Activated T-helper 17 cell treated with anti-CD3 and anti-CD28 coated beads, Interleukin-2, amount 50 U/mL, for 72 hours (primary cell): Measurements from ENCODE around the gene ERC2. TPM values are rescaled to one million over a fixed set of nuclear protein-coding genes. Genes with fewer than 3 reads are reported as not detected.

Experiments
- ATAC-seq: fragments of 150-1000 bp; cut with Tn5 transposase; replicated peaks from 2 replicates; pipeline ENCODE4 v1.10.0; 2021; ENCODE audit warnings: mild to moderate bottlenecking, moderate library complexity
- H3K27ac Mint-ChIP-seq: one replicate; pipeline ENCODE4 v1.8.0; 2022; ENCODE audit warnings: mixed read lengths
- H3K27me3 Mint-ChIP-seq: one replicate; pipeline ENCODE4 v1.8.0; 2022; ENCODE audit warnings: mixed read lengths
- H3K36me3 Mint-ChIP-seq: one replicate; pipeline ENCODE4 v1.8.0; 2022; ENCODE audit warnings: low read depth, mild to moderate bottlenecking, mixed read lengths
- H3K4me1 Mint-ChIP-seq: one replicate; pipeline ENCODE4 v1.8.0; 2022; ENCODE audit warnings: mixed read lengths
- H3K4me3 Mint-ChIP-seq: one replicate; pipeline ENCODE4 v1.8.0; 2022; ENCODE audit warnings: mild to moderate bottlenecking, mixed read lengths
- H3K9me3 Mint-ChIP-seq: one replicate; pipeline ENCODE4 v1.8.0; 2022; ENCODE audit warnings: mixed read lengths
- total RNA-seq, 2 donors: library from RNA; stranded (reverse); gene quantifications; one replicate each; pipeline ENCODE4 v1.2.3, GENCODE V29; 2022

Gene ERC2
- total RNA-seq, 2 donors from 2014 or later = not detected

DNA sequence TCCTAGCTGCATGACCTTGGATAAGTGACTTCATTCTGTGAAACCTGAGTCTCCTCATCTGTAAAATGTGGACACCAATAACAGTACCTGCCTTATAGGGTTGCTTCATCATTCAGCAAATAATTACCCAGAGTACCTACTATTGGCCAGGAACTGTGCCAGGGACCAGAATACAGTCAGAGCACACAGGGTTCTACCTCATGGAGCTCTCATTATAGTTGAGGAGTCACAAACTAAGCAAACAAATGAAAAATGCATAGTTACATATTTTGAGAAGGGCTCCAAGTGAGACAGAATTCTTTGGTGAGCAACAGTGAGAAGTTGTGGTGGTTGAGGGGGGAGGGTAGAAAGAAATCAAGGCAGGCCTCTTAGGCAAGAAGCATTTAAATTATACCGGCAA, 672.5 kb downstream of the ERC2 start:
- Mint-ChIP-seq H3K27me3 (peaks cover 3% of the 10 kb centered on the region), H3K27ac (no peak overlapping the region), H3K36me3 (no peaks in the 10 kb centered on the region)

DNA sequence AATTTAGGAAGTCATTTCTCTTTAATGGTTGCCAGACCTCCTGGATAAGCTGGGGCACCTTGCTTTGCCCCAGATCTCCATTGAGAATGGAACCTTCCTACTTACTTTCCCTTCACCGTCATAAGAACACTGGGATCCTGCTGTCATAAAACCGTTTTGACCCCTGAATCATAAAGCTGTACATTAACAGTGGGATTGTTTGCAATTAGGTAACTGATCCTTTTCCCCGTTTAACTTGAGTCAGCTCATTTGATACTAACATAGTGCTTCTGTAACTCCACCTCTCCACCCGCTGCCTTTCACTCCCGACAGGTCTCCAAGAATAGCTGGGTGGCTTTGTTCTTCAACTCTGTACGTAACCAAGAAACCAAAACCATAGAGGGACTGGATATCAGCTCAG, 673.0 kb downstream of the ERC2 start:
- Mint-ChIP-seq H3K27ac (no peak overlapping the region), H3K27me3 (peaks cover 3% of the 10 kb centered on the region), H3K36me3 (no peaks in the 10 kb centered on the region), H3K4me1 (no peaks in the 10 kb centered on the region), H3K4me3 (no peak overlapping the region), H3K9me3 (peaks cover 4% of the 10 kb centered on the region)
- ATAC-seq = no peak

More for the DNA sequence above, 672.5 kb downstream of the ERC2 start:
- Mint-ChIP-seq H3K4me3 (no peak overlapping the region), H3K9me3 (peaks cover 6% of the 10 kb centered on the region), H3K4me1 (no peaks in the 10 kb centered on the region)
- no peak for ATAC-seq

DNA sequence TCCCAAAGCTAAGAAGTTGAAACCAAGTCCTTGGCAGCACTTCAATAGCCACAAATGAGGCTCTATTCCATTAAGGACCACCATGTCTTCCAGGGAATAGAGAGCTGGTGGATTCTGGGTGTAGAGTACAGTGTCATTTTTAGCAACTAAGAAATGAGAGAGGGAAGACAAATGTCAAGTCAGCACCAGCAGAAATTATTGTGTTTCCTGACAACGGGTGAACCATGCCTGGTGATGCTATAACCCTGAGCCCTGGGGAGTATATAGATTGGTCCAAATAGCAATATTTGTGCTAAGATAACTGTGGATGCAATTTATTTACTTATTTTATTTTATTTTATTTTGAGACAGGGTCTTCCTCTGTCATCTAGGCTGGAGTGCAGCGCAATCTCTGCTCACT, 675.5 kb downstream of the ERC2 start:
- Mint-ChIP-seq H3K4me3 (no peak overlapping the region), H3K9me3 (peaks cover 4% of the 10 kb centered on the region), H3K36me3 (no peaks in the 10 kb centered on the region), H3K4me1 (no peaks in the 10 kb centered on the region), H3K27me3 (peaks cover 3% of the 10 kb centered on the region), H3K27ac (no peak overlapping the region)
- ATAC-seq = no peak

DNA sequence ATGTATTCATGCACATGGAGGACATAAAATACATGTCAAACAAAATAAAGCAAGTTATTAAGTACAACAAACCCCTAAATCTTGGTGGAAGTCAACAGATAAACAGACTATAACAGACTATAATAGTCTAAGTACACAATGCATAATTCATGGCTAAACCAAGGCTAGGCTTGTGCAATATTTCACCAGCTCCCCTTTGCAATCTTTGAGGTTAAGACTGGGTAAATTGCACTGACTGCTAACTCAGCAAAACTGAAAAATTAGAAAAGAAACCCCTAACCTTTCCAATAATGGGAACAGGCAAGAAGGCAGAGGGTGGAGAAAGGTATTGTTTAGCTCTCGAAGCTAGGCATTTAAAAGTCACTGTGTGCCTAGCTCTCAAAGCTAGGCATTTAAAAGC, 676.3 kb downstream of the ERC2 start:
- no peaks in the 10 kb centered on the region for H3K4me1 Mint-ChIP-seq
- H3K36me3 Mint-ChIP-seq = no peaks in the 10 kb centered on the region
- peaks cover 3% of the 10 kb centered on the region for H3K27me3 Mint-ChIP-seq
- no peak overlapping the region for H3K4me3 Mint-ChIP-seq
- H3K9me3 Mint-ChIP-seq = peaks cover 4% of the 10 kb centered on the region
- H3K27ac Mint-ChIP-seq = no peak overlapping the region
- ATAC-seq = no peak

DNA sequence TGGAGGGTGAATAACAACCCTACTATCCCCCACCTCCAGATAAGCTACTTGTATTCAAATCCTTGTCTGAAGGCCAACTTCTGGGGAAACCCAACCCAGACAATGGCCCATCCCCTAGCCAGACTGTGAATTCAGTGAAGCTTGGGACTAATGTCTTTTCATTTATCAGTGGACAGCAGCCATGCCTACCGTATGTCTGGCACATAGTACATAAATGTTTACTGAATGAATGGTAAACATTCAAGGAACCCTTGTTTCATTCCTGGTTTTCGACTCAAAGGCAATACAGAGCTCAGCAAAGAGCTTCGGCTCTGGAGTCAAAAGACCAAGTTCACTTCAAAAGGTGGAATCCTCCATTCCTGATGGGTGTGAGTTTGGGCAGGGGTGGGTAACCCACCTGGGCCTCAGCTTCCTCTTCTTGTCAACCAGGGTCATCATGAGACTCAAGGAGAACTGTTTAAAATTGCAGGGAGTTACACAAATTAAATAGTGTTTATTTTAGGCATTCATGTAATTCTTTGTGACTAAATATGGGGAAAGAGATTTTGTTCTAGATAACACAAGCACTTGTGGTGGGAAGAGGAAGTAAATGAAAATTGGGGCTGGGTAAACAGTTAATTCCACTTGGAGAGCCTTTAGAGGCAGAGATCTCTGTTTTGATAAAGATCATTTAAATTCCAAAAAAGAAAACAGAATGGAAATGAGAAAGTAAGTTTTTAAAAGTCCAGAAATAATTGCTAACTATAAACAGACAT, 677.5 kb downstream of the ERC2 start:
- no peak for ATAC-seq
- H3K4me3 Mint-ChIP-seq = no peak overlapping the region

DNA sequence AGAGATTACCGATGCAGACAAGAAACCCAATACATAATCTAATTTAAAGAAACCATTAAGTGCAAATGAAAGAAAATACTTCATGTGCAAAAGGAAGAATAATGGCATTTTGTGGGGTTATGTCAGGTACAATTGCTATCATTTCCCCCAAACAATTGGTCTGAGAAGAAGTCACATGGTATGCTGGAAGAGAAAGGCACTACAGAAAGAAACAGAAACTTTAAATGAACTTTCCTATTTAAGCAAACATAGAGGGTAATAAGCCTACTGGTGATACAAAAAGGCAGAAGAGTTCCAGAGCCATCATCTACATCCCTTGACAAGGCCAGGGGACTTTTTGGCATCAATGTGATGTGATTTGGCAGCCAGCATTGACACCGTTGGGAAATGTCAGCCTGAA, 678.8 kb downstream of the ERC2 start:
- no peak overlapping the region for H3K4me3 Mint-ChIP-seq
- peaks cover 4% of the 10 kb centered on the region for H3K9me3 Mint-ChIP-seq
- no peak overlapping the region for H3K27ac Mint-ChIP-seq
- no peaks in the 10 kb centered on the region for H3K4me1 Mint-ChIP-seq
- H3K36me3 Mint-ChIP-seq = no peaks in the 10 kb centered on the region
- ATAC-seq = no peak
- no peaks in the 10 kb centered on the region for H3K27me3 Mint-ChIP-seq

More for the DNA sequence above, 677.5 kb downstream of the ERC2 start:
- peaks cover under 1% of the 10 kb centered on the region for H3K27me3 Mint-ChIP-seq
- no peaks in the 10 kb centered on the region for H3K4me1 Mint-ChIP-seq
- H3K36me3 Mint-ChIP-seq = no peaks in the 10 kb centered on the region
- no peak overlapping the region for H3K27ac Mint-ChIP-seq
- H3K9me3 Mint-ChIP-seq = peaks cover 4% of the 10 kb centered on the region

DNA sequence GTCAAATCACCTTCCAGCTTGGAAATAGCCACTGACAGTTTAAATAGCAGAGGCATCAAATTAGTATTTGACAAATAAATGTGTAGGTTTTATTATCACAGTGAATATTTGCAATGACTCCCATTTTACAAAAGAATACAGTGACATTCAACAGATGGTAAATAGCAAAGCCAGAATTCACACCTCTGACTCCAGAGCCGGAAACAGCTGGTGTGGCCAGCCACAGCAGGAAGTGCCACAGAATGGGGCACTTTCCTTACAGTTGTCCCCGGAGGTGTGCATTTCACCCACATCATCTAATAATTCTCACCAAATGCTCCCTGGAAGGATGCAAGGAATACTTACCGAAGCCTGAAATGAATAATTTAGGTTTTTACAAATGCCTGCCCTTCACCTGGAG, 685.5 kb downstream of the ERC2 start:
- ATAC-seq = no peak
- H3K9me3 Mint-ChIP-seq = no peaks in the 10 kb centered on the region
- H3K27ac Mint-ChIP-seq = no peak overlapping the region
- H3K4me1 Mint-ChIP-seq = no peaks in the 10 kb centered on the region
- no peaks in the 10 kb centered on the region for H3K36me3 Mint-ChIP-seq
- no peak overlapping the region for H3K4me3 Mint-ChIP-seq
- peaks cover 3% of the 10 kb centered on the region for H3K27me3 Mint-ChIP-seq

DNA sequence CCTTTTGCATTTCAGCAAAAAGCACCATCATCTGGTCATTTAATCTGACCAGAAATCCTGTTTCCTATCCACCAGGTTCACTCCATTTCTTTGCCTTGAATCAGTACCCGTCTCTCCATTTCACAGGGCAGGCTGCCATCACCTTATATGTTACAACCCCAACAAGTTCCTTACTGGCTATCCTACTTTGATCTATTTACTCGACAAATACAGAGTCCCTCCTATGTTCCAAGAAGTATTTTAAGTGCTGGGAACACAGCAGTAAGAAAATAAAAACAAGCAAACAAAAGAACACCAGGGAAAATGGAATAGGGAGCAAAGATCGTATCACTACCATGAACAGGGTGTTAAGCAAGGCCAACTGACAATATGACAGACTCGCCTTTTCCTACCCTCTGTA, 685.9 kb downstream of the ERC2 start:
- Mint-ChIP-seq H3K36me3 (no peaks in the 10 kb centered on the region), H3K27me3 (peaks cover 3% of the 10 kb centered on the region), H3K27ac (no peak overlapping the region), H3K4me1 (no peaks in the 10 kb centered on the region), H3K4me3 (no peak overlapping the region), H3K9me3 (no peaks in the 10 kb centered on the region)
- no peak for ATAC-seq

DNA sequence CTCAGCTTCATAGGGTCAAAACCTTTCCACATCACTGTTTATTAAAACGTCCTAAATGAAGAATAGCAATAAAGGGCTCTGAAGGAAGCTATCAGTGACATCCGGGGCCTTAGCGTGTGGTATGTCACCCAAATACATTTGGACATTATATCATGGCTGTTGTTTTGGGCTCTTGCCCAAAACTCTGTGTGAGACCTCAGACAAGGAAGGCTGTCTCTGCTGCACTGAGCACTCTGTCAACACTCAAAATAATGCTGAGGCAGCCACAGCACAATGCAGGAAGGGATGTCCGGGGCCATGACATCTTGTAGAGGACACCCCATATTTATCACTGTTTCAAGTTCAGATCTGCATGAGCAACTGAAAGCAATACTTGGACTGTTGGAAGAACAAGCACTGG, 687.4 kb downstream of the ERC2 start:
- Mint-ChIP-seq H3K27ac (no peak overlapping the region), H3K4me1 (no peaks in the 10 kb centered on the region), H3K36me3 (no peaks in the 10 kb centered on the region), H3K4me3 (no peak overlapping the region), H3K27me3 (peaks cover 9% of the 10 kb centered on the region), H3K9me3 (peaks cover 3% of the 10 kb centered on the region)
- ATAC-seq = no peak

DNA sequence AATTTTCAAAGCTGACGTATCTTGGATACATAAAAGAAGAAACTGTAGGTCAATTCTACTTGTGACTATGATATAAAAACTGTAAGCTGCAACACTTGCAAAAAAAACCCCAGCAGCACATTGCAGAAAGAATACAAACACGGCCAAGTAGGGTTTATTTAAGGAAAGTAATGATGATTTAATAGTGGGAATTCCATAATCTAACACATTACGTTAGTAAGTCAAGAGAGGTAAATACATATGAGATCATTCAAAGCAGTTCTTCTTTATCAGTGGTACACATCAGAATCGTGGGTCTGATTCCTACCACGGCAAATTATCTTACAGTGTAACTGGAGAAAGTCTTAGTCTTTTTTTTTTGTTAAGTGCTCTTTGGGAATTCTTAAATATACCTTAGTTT, 688.7 kb downstream of the ERC2 start:
- no peak for ATAC-seq
- no peak overlapping the region for H3K4me3 Mint-ChIP-seq
- no peaks in the 10 kb centered on the region for H3K4me1 Mint-ChIP-seq

DNA sequence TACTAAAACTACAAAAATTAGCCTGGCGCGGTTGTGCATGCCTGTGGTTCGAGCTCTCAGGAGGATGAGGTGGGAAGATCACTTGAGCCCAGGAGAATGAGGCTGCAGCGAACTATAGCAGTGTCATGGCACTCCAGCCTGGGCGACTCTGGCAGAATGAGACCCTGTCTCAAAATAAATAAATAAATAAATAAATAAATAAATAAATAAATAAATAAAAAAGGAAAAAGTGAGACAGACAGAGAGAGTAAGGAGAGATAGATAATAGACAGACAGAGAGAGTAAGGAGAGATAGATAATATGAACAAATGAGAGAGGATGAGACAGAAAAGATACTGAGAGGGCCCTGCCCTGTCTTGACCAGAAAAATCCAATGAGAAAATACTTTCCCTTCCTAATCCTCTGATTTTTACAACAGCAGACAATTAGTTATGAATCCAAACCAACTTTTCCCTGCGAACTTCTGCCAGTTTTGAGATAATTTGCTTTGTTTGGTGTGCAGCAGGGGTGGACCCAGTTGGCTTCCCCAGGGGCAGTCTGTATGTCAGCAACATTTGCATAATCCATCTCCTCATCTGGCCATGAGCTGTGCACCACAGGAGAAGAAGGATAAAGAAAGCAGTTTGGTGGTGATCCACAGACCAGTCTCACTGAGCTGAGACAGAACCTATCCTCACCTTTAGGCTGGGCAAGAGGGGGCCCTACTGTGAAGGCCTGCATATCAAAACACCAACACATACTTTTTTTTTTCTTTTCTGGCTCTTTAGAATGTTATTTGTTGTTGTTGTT, 692.7 kb downstream of the ERC2 start:
- peaks cover 9% of the 10 kb centered on the region for H3K27me3 Mint-ChIP-seq
- peaks cover 4% of the 10 kb centered on the region for H3K9me3 Mint-ChIP-seq
- H3K4me1 Mint-ChIP-seq = no peaks in the 10 kb centered on the region
- no peaks in the 10 kb centered on the region for H3K36me3 Mint-ChIP-seq
- no peak for ATAC-seq
- no peak overlapping the region for H3K27ac Mint-ChIP-seq
- no peak overlapping the region for H3K4me3 Mint-ChIP-seq

More for the DNA sequence above, 688.7 kb downstream of the ERC2 start:
- H3K36me3 Mint-ChIP-seq = no peaks in the 10 kb centered on the region
- peaks cover 9% of the 10 kb centered on the region for H3K27me3 Mint-ChIP-seq
- H3K9me3 Mint-ChIP-seq = peaks cover 4% of the 10 kb centered on the region
- H3K27ac Mint-ChIP-seq = no peak overlapping the region

DNA sequence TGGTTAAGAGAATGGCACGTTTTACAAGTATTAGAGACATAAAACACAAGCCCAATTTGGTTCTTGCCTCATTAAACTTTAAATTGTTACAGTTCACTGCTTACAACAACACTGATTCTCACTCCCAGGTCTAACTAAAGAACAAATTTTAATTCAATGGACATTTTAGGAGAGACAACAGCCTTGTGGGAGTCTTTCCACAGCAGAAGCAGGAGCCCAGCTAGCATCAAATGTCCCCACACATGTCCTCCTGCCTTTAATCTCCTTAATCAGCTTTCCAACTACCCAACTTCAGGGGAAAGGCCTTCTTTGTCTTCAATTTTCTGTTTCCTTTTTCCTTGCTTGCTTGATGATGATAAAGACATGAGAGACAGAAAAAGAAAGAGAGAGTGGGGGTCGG, 693.4 kb downstream of the ERC2 start:
- H3K4me3 Mint-ChIP-seq = no peak overlapping the region
- no peak overlapping the region for H3K27ac Mint-ChIP-seq
- H3K27me3 Mint-ChIP-seq = peaks cover 9% of the 10 kb centered on the region
- no peak for ATAC-seq
- H3K4me1 Mint-ChIP-seq = no peaks in the 10 kb centered on the region
- peaks cover 4% of the 10 kb centered on the region for H3K9me3 Mint-ChIP-seq
- H3K36me3 Mint-ChIP-seq = no peaks in the 10 kb centered on the region

DNA sequence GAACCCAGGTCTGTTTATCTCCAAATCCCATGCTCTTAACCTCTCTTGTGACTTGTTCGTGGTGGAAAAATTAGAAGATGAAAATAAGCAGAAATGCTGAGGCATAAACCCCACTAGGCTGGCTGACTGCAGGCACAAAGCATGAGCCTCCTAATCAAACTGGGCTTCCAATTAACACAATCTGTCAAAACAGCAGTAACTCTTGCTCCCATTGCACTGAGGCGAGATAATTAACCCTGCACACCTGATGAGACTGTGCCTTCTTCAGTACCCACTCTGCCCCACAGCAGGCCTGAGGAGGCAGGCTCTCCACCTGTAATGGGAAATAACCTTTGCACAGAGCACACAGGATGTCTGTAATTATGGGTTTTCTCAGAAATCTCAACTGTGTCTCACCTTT, 696.8 kb downstream of the ERC2 start:
- no peaks in the 10 kb centered on the region for H3K36me3 Mint-ChIP-seq
- no peak for ATAC-seq
- H3K4me1 Mint-ChIP-seq = no peaks in the 10 kb centered on the region
- H3K27me3 Mint-ChIP-seq = peaks cover 6% of the 10 kb centered on the region
- H3K27ac Mint-ChIP-seq = no peak overlapping the region
- peaks cover 4% of the 10 kb centered on the region for H3K9me3 Mint-ChIP-seq
- no peak overlapping the region for H3K4me3 Mint-ChIP-seq

DNA sequence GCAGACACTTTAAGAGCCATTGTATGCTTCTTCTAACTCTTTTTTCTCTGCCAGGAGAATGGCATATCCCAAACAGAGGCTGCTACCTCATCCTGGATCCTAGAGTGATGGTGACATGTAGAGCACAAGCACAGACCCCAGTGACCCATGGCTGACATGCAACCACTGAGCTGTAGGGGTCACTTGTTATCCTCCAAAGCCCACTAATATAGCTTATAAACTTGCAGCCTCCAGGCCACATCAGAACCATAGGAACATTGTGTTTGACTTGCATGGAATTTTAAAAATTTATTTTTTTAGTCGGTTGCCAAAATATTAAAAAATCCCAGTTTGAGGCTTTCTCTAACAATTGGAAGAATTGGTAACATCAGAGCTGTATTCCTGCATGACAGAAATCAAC, 698.2 kb downstream of the ERC2 start:
- Mint-ChIP-seq H3K4me3 (no peak overlapping the region), H3K27ac (no peak overlapping the region), H3K36me3 (no peaks in the 10 kb centered on the region), H3K27me3 (no peaks in the 10 kb centered on the region), H3K9me3 (no peaks in the 10 kb centered on the region), H3K4me1 (no peaks in the 10 kb centered on the region)
- ATAC-seq = no peak

DNA sequence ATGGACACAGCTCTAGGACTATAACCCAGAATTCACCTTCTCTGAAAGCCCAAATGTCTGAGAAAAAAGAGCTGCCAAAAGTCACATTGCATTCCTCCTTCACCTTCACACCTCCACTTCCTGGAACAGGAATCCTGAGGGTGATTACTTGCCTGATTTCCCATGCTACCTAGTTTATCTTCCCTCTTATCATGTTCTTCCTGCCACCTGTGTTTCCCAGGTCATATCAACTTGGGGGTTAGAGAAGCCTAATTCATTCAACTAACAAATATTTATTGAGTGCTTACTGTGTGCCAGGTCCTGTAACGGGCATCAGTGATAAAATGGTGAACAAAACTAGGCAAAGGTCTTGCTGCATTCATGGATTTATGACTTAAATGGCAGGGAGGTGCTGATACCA, 701.5 kb downstream of the ERC2 start:
- Mint-ChIP-seq H3K36me3 (no peaks in the 10 kb centered on the region), H3K9me3 (peaks cover 4% of the 10 kb centered on the region), H3K27ac (no peak overlapping the region), H3K27me3 (no peaks in the 10 kb centered on the region), H3K4me3 (no peak overlapping the region), H3K4me1 (no peaks in the 10 kb centered on the region)
- ATAC-seq = no peak
